ENCODE data around the gene PXT1. TPM values are rescaled to one million over a fixed set of nuclear protein-coding genes. Genes with fewer than 3 reads are reported as not detected.

PXT1 gene
- polyA plus RNA-seq, 1 donor (not counting 4 experiments of a cell fraction or from before 2014, with no cell fraction given), result 0.08 TPM

GRCh38 chr6:36418558-36418957, 24.1 kb downstream of the PXT1 start:
- TF ChIP-seq CTCF (optimal IDR thresholded peaks at IDR 0.05 in 1 of 3, IDR thresholded peaks at IDR 0.05 in 1 of 3, conservative IDR thresholded peaks at IDR 0.05 in 1 of 3; ENCODE audit: extremely low read depth in 1 of 3, insufficient read depth in 2 of 3, low read length in 3 of 3) (no peak), EZH2 (IDR thresholded peaks at IDR 0.05; ENCODE audit: low read length) (no peak)
- dilution Hi-C loops (cut with MboI; ENCODE audit: extremely low pct_ligation_motif_present, low sequenced_read_pairs), result no loop called here
- Histone ChIP-seq H4K20me1 (ENCODE audit: control insufficient read depth, extremely low read depth, insufficient read depth, low read length) (no peaks in the 10 kb centered on the region), H3K36me3 (ENCODE audit: control insufficient read depth in 2 of 2, extremely low read depth in 1 of 2, insufficient read depth in 2 of 2, low read length in 2 of 2) (no peaks in the 10 kb centered on the region), H3K9me1 (ENCODE audit: control insufficient read depth, extremely low read depth, insufficient read depth, low read length) (no peaks in the 10 kb centered on the region), H3K9me3 (ENCODE audit: control insufficient read depth, low read depth, low read length) (no peaks in the 10 kb centered on the region), H3K4me1 (ENCODE audit: control insufficient read depth, extremely low read depth, insufficient read depth, low read length) (peaks cover 19% of the 10 kb centered on the region), H3K4me3 (ENCODE audit: control insufficient read depth in 2 of 3, extremely low read depth in 1 of 3, insufficient read depth in 2 of 3, low read depth in 1 of 3, low read length in 3 of 3) (peak overlapping the region in 1 of 3 experiments; percentile 16), H3K27ac (ENCODE audit: control insufficient read depth, insufficient read depth, low read length) (peak overlapping the region; percentile 1), H3K4me2 (ENCODE audit: control insufficient read depth, extremely low read depth, insufficient read depth, low read depth, low read length) (peak overlapping the region; percentile 49), H3K9ac (ENCODE audit: control insufficient read depth, extremely low read depth, insufficient read depth, low read length) (no peak overlapping the region), H3K79me2 (ENCODE audit: control insufficient read depth, insufficient read depth, low read length) (no peaks in the 10 kb centered on the region), H3K27me3 (ENCODE audit: control insufficient read depth, extremely low read depth, insufficient read depth, low read length) (no peaks in the 10 kb centered on the region), H2AFZ (ENCODE audit: control insufficient read depth, low read length) (peak overlapping the region; percentile 23)
- FAIRE-seq (no peak), DNase-seq (ENCODE audit: low read depth, low spot score) (no peak)

GRCh38 chr6:36414481-36414880, 28.2 kb downstream of the PXT1 start:
- H3K79me2 ChIP-seq (ENCODE audit: control insufficient read depth, insufficient read depth, low read length), result no peaks in the 10 kb centered on the region
- TF ChIP-seq CTCF (optimal IDR thresholded peaks at IDR 0.05 in 1 of 3, IDR thresholded peaks at IDR 0.05 in 1 of 3, conservative IDR thresholded peaks at IDR 0.05 in 1 of 3; ENCODE audit: extremely low read depth in 1 of 3, insufficient read depth in 2 of 3, low read length in 3 of 3) (no peak), EZH2 (IDR thresholded peaks at IDR 0.05; ENCODE audit: low read length) (no peak)
- no peak overlapping the region for H3K9ac ChIP-seq (ENCODE audit: control insufficient read depth, extremely low read depth, insufficient read depth, low read length)
- H3K27me3 ChIP-seq (ENCODE audit: control insufficient read depth, extremely low read depth, insufficient read depth, low read length), result no peaks in the 10 kb centered on the region
- H3K4me1 ChIP-seq (ENCODE audit: control insufficient read depth, extremely low read depth, insufficient read depth, low read length), result peaks cover 13% of the 10 kb centered on the region
- no peak overlapping the region for H3K27ac ChIP-seq (ENCODE audit: control insufficient read depth, insufficient read depth, low read length)
- no peaks in the 10 kb centered on the region for H3K9me3 ChIP-seq (ENCODE audit: control insufficient read depth, low read depth, low read length)
- H4K20me1 ChIP-seq (ENCODE audit: control insufficient read depth, extremely low read depth, insufficient read depth, low read length), result no peaks in the 10 kb centered on the region
- no peak overlapping the region for H2AFZ ChIP-seq (ENCODE audit: control insufficient read depth, low read length)
- dilution Hi-C loops (cut with MboI; ENCODE audit: extremely low pct_ligation_motif_present, low sequenced_read_pairs), result no loop called here
- DNase-seq (ENCODE audit: low read depth, low spot score) (no peak), FAIRE-seq (no peak)
- H3K9me1 ChIP-seq (ENCODE audit: control insufficient read depth, extremely low read depth, insufficient read depth, low read length), result no peaks in the 10 kb centered on the region
- no peaks in the 10 kb centered on the region for H3K36me3 ChIP-seq (ENCODE audit: control insufficient read depth in 2 of 2, extremely low read depth in 1 of 2, insufficient read depth in 2 of 2, low read length in 2 of 2)
- H3K4me2 ChIP-seq (ENCODE audit: control insufficient read depth, extremely low read depth, insufficient read depth, low read depth, low read length), result no peak overlapping the region
- no peak overlapping the region for H3K4me3 ChIP-seq (ENCODE audit: control insufficient read depth in 2 of 3, extremely low read depth in 1 of 3, insufficient read depth in 2 of 3, low read depth in 1 of 3, low read length in 3 of 3)

Data from keratinocyte (primary cell).